Neural progenitor cell (in vitro differentiated cells): Measurements from ENCODE around the gene NR2C2. TPM values are rescaled to one million over a fixed set of nuclear protein-coding genes. Genes with fewer than 3 reads are reported as not detected.

Source experiments
- DNase-seq: peaks from one replicate; pipeline ENCODE4 v3.0.0-alpha.2; 2016; ENCODE audit warnings: low spot score
- H2AFZ ChIP-seq: fragments of 200-600 bp; sonication (generic); replicated peaks from 2 replicates; pipeline ENCODE4 v1.6.1; 2016; ENCODE audit warnings: antibody characterized with exemption
- H3F3A ChIP-seq: fragments of 200-600 bp; sonication (generic); 2 replicates; pipeline ENCODE4 v1.6.1; 2016; ENCODE audit warnings: antibody characterized with exemption, low read depth
- H3K27ac ChIP-seq: fragments of 200-600 bp; sonication (generic); 2 replicates; pipeline ENCODE4 v1.5.1; 2016; ENCODE audit warnings: mild to moderate bottlenecking
- H3K27me3 ChIP-seq: fragments of 200-600 bp; sonication (generic); 2 replicates; pipeline ENCODE4 v1.6.1; 2016; ENCODE audit warnings: mild to moderate bottlenecking, moderate library complexity
- H3K36me3 ChIP-seq: fragments of 200-600 bp; sonication (generic); 2 replicates; pipeline ENCODE4 v1.5.1; 2016
- H3K4me1 ChIP-seq: fragments of 200-600 bp; sonication (generic); 2 replicates; pipeline ENCODE4 v1.6.1; 2016; ENCODE audit warnings: mixed run types
- H3K4me2 ChIP-seq: fragments of 200-600 bp; sonication (generic); 2 replicates; pipeline ENCODE4 v1.6.1; 2016
- H3K4me3 ChIP-seq: fragments of 200-600 bp; sonication (generic); 2 replicates; pipeline ENCODE4 v1.5.1; 2016
- H3K79me2 ChIP-seq: fragments of 200-600 bp; sonication (generic); 2 replicates; pipeline ENCODE4 v1.6.1; 2016; ENCODE audit warnings: low read depth
- H3K9ac ChIP-seq: fragments of 200-600 bp; sonication (generic); 2 replicates; pipeline ENCODE4 v1.6.1; 2016
- H3K9me3 ChIP-seq: fragments of 200-600 bp; sonication (generic); 2 replicates; pipeline ENCODE4 v1.5.1; 2016; ENCODE audit warnings: low read depth
- H4K20me1 ChIP-seq: fragments of 200-600 bp; sonication (generic); 2 replicates; pipeline ENCODE4 v1.6.1; 2016; ENCODE audit warnings: low read depth
- H3K27ac Mint-ChIP-seq: 3 replicates; pipeline ENCODE4 v1.8.0; 2021; ENCODE audit warnings: mixed read lengths
- H3K27me3 Mint-ChIP-seq: 2 replicates; pipeline ENCODE4 v1.8.0; 2022; ENCODE audit warnings: low read depth, mild to moderate bottlenecking, inconsistent platforms, moderate library complexity, mixed read lengths; ENCODE audit not compliant: insufficient read depth
- H3K36me3 Mint-ChIP-seq: 3 replicates; pipeline ENCODE4 v1.8.0; 2021; ENCODE audit warnings: mixed read lengths
- H3K4me1 Mint-ChIP-seq: 3 replicates; pipeline ENCODE4 v1.8.0; 2021; ENCODE audit warnings: mixed read lengths
- H3K4me3 Mint-ChIP-seq: 3 replicates; pipeline ENCODE4 v1.8.0; 2021; ENCODE audit warnings: mild to moderate bottlenecking, moderate library complexity, mixed read lengths
- H3K9me3 Mint-ChIP-seq: 3 replicates; pipeline ENCODE4 v1.8.0; 2020; ENCODE audit warnings: mixed read lengths
- CTCF ChIP-seq: fragments of 200-600 bp; sonication (generic); IDR thresholded peaks from 2 replicates; pipeline ENCODE4 v1.5.1; 2017; ENCODE audit warnings: antibody characterized with exemption, mild to moderate bottlenecking
- EZH2 ChIP-seq: fragments of 200-600 bp; sonication (generic); IDR thresholded peaks from 2 replicates; pipeline ENCODE4 v1.6.1; 2017; ENCODE audit warnings: antibody characterized with exemption, mild to moderate bottlenecking, moderate library complexity
- EZH2phosphoT487 ChIP-seq: fragments of 200-600 bp; sonication (generic); IDR thresholded peaks from 2 replicates; pipeline ENCODE4 v1.6.1; 2017; ENCODE audit warnings: antibody characterized with exemption
- total RNA-seq: library from RNA; depleted of rRNA; stranded (reverse); fragments of >200 nt; gene quantifications from 2 replicates; pipeline ENCODE4 v1.2.3, GENCODE V29; 2015; ENCODE audit warnings: low replicate concordance

The NR2C2 gene
- total RNA-seq, 1 donor from 2014 or later: 57.3 TPM

- no peak overlapping the region for H3K4me2 ChIP-seq
- Mint-ChIP-seq H3K36me3 (peaks cover 19% of the 10 kb centered on the region), H3K4me3 (no peak overlapping the region), H3K4me1 (peaks cover 7% of the 10 kb centered on the region), H3K27ac (no peak overlapping the region), H3K27me3 (no peaks in the 10 kb centered on the region), H3K9me3 (peaks cover 7% of the 10 kb centered on the region)
- peaks cover 13% of the 10 kb centered on the region for H3K36me3 ChIP-seq
- H3K4me3 ChIP-seq: no peak overlapping the region
- no peak overlapping the region for H3K9ac ChIP-seq
- peaks cover 6% of the 10 kb centered on the region for H3F3A ChIP-seq
- no peak overlapping the region for H2AFZ ChIP-seq
- H3K27ac ChIP-seq: no peak overlapping the region
- DNase-seq: no peak
- no peaks in the 10 kb centered on the region for H3K27me3 ChIP-seq
- H4K20me1 ChIP-seq: peaks cover 31% of the 10 kb centered on the region
- no peaks in the 10 kb centered on the region for H3K4me1 ChIP-seq
- peaks cover 86% of the 10 kb centered on the region for H3K79me2 ChIP-seq
- TF ChIP-seq EZH2 (no peak), EZH2phosphoT487 (no peak), CTCF (no peak)
- H3K9me3 ChIP-seq: no peaks in the 10 kb centered on the region
Observed at GRCh38 chr3:14984581-14985113, 37.3 kb downstream of the NR2C2 start.

- H4K20me1 ChIP-seq: peaks cover 64% of the 10 kb centered on the region
- Mint-ChIP-seq H3K27me3 (no peaks in the 10 kb centered on the region), H3K27ac (no peak overlapping the region), H3K4me1 (peaks cover 33% of the 10 kb centered on the region), H3K36me3 (peaks cover 8% of the 10 kb centered on the region), H3K4me3 (no peak overlapping the region), H3K9me3 (peaks cover 7% of the 10 kb centered on the region)
- peaks cover 13% of the 10 kb centered on the region for H3K36me3 ChIP-seq
- H2AFZ ChIP-seq: no peak overlapping the region
- peak; percentile 26 for TF ChIP-seq CTCF
- TF ChIP-seq EZH2phosphoT487: no peak
- no peak for TF ChIP-seq EZH2
- peaks cover 88% of the 10 kb centered on the region for H3K79me2 ChIP-seq
- H3K27ac ChIP-seq: no peak overlapping the region
- H3K4me2 ChIP-seq: no peak overlapping the region
- no peaks in the 10 kb centered on the region for H3K9me3 ChIP-seq
- H3F3A ChIP-seq: peaks cover 24% of the 10 kb centered on the region
- H3K4me1 ChIP-seq: peaks cover 17% of the 10 kb centered on the region
- H3K9ac ChIP-seq: no peak overlapping the region
- H3K4me3 ChIP-seq: no peak overlapping the region
- peak; percentile 30 for DNase-seq
- H3K27me3 ChIP-seq: no peaks in the 10 kb centered on the region
Observed at GRCh38 chr3:14988988-14989394, 41.6 kb downstream of the NR2C2 start.

- Histone ChIP-seq H3K27me3 (no peaks in the 10 kb centered on the region), H3K4me2 (peak overlapping the region; percentile 59), H3K9ac (no peak overlapping the region), H3K79me2 (peaks cover 88% of the 10 kb centered on the region), H3K4me3 (no peak overlapping the region), H3K9me3 (no peaks in the 10 kb centered on the region), H3K4me1 (peaks cover 17% of the 10 kb centered on the region), H3K27ac (no peak overlapping the region), H3K36me3 (peaks cover 2% of the 10 kb centered on the region), H3F3A (peaks cover 24% of the 10 kb centered on the region), H2AFZ (no peak overlapping the region), H4K20me1 (peaks cover 56% of the 10 kb centered on the region)
- Mint-ChIP-seq H3K27ac (peak overlapping the region; percentile 20), H3K4me1 (peaks cover 33% of the 10 kb centered on the region), H3K27me3 (no peaks in the 10 kb centered on the region), H3K4me3 (peak overlapping the region; percentile 7), H3K36me3 (peaks cover 2% of the 10 kb centered on the region), H3K9me3 (no peaks in the 10 kb centered on the region)
- DNase-seq: peak; percentile 11
- TF ChIP-seq CTCF (no peak), EZH2phosphoT487 (no peak), EZH2 (no peak)
Observed at GRCh38 chr3:14989943-14990779, 42.8 kb downstream of the NR2C2 start.
